Measurements from ENCODE around the gene OTC.

Gene OTC

GRCh38 chrX:38468563-38469157, 116.3 kb downstream of the OTC start:
- no peak for DNase-seq

Measured in T-helper 1 cell (primary cell).